GM19035 (cell line): ENCODE results near the gene STARD4.

Experiments used
- ATAC-seq: cut with Tn5 transposase; IDR thresholded peaks from one replicate; pipeline ENCODE4 v1.9.1; 2021; ENCODE audit not compliant: unreplicated experiment

The STARD4 gene

GRCh38 chr5:111528056-111528455 is 15.7 kb upstream of the STARD4 start:
- ATAC-seq = no peak

GRCh38 chr5:111520908-111521307 is 8.6 kb upstream of the STARD4 start:
- no peak for ATAC-seq

GRCh38 chr5:111518777-111519176 is 6.4 kb upstream of the STARD4 start:
- no peak for ATAC-seq

GRCh38 chr5:111517853-111518501 is 5.6 kb upstream of the STARD4 start:
- ATAC-seq = peak; percentile 41

- no peak for ATAC-seq
These were observed 1.8 kb upstream of the STARD4 start for GRCh38 chr5:111514087-111514486.

- no peak for ATAC-seq
These were observed 791 bp upstream of the STARD4 start for GRCh38 chr5:111513131-111513520.

- ATAC-seq = peak; percentile 32
These were observed 432 bp downstream of the STARD4 start for GRCh38 chr5:111511831-111512374.

- ATAC-seq = no peak
These were observed 1.0 kb downstream of the STARD4 start for GRCh38 chr5:111511174-111511830.

GRCh38 chr5:111509119-111509518 is 3.2 kb downstream of the STARD4 start:
- no peak for ATAC-seq

GRCh38 chr5:111507276-111507675 is 5.1 kb downstream of the STARD4 start:
- no peak for ATAC-seq

GRCh38 chr5:111505096-111505495 is 7.2 kb downstream of the STARD4 start:
- no peak for ATAC-seq

- no peak for ATAC-seq
These were observed 9.4 kb downstream of the STARD4 start for GRCh38 chr5:111502956-111503355.

- no peak for ATAC-seq
These were observed 14.0 kb downstream of the STARD4 start for GRCh38 chr5:111498346-111498745.

- ATAC-seq = no peak
These were observed 17.2 kb downstream of the STARD4 start for GRCh38 chr5:111495159-111495558.

- no peak for ATAC-seq
These were observed 17.9 kb downstream of the STARD4 start for GRCh38 chr5:111494355-111494999.

- ATAC-seq = no peak
These were observed 19.3 kb downstream of the STARD4 start for GRCh38 chr5:111493031-111493430.

GRCh38 chr5:111488353-111488752 is 24.0 kb downstream of the STARD4 start:
- no peak for ATAC-seq

GRCh38 chr5:111486926-111487325 is 25.4 kb downstream of the STARD4 start:
- ATAC-seq = no peak

GRCh38 chr5:111486055-111486454 is 26.3 kb downstream of the STARD4 start:
- no peak for ATAC-seq

GRCh38 chr5:111480346-111480745 is 32.0 kb downstream of the STARD4 start:
- ATAC-seq = no peak

GRCh38 chr5:111478898-111479297 is 33.4 kb downstream of the STARD4 start:
- no peak for ATAC-seq

- ATAC-seq = no peak
These were observed 34.1 kb downstream of the STARD4 start for GRCh38 chr5:111478266-111478665.
